HG03571 (cell line): ENCODE results near the gene OGFR.

Source experiments
- ATAC-seq: cut with Tn5 transposase; IDR thresholded peaks from one replicate; pipeline ENCODE4 v1.9.1; 2021; ENCODE audit not compliant: unreplicated experiment

OGFR gene

DNA sequence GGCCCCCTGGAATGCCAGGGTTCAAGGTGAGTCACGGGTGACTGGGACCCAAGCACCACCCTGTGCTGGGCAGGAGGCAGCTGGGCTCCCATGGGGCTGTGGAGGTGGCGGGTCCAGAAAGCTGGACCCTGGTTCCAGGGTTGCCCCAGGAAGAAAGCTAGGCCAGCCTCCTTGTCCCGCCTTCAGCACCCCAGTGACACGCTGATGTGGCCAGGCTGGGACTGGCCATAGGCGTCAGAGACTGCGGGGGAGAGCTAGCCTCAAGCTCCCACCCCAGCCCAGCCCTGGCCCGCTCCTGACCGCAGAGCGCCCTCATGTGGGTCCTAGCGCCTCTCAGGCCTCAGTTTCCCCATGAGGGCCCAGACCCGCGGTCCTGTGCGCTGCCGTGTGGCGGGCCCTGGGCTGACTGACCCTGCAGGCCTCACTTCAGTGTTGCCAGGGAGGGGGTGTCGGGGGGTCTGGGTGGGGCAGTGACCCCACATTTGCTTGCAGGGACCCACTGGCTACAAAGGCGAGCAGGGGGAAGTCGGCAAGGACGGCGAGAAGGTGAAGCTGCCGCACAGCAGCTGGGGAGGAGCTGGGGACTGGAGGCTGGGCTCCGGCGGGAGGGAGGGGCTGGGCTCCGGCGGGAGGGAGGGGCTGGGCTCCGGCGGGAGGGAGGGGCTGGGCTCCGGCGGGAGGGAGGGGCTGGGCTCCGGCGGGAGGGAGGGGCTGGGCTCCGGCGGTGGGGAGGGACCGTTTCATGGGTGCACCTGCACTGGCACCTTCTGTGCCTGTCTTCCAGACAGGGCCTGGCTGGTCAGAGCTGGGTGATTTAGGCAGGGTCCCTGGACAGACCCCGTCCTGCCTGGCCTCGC lies 20.1 kb downstream of the OGFR start:
- ATAC-seq = no peak

DNA sequence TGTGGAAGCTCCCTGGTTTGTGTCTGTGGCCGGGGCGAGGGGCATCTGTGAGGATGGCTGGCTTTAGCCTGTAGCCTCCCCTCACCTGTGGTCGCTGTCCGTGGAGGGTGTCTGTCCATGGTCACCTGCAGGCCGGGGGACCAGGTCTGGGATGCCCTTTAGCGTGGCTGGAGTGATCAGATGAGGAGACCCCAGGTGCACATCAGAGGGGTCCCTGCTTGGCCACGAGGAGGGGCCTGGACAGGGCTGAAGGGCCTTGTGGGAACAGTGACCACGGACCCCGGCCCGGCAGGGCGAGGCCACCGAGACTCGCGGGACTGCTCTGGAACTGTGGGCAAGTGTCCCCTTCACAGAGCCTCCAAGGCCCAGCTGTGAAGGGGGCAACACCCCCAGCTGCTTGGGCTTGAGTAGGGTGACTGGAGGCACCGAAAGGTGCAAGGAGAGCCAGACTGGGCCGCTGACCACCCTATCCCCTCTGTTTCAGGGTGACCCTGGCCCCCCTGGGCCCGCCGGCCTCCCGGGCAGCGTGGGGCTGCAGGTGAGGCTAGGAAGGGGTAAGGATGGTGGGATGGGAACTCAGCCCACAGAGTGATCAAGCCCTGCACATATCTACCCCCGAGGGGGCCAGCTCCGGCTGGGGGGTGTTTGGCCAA lies 20.8 kb downstream of the OGFR start:
- ATAC-seq = no peak

DNA sequence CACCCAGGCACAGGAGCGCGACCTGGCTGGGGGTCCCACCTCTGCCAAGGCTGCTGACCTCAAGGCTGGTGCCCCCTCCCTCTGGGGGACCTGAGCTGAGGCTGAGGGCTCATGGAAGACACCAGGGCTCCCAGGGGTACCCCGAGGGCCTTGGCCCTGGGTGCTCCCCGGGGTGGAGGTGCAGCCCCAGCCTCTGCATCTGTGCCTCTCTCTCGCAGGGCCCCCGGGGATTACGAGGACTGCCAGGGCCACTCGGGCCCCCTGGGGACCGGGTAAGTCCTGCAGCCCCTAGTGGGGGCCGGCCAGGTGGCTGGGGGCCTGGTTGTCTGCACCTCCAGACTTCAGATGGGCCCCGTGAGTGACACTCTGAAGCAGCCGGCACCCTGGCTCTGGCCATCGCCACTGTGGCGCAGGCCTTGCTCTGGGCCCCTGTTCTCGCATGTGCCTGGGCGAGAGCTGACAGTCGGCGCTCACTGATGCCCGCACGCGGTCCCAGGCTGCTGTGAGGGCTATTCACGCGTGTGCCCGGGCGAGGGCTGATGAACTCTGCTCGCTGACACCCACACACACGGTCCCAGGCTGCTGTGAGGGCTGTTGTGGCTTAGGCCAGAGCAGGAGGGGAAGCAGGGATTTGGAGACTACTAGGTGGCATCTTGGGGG lies 21.5 kb downstream of the OGFR start:
- ATAC-seq = no peak

DNA sequence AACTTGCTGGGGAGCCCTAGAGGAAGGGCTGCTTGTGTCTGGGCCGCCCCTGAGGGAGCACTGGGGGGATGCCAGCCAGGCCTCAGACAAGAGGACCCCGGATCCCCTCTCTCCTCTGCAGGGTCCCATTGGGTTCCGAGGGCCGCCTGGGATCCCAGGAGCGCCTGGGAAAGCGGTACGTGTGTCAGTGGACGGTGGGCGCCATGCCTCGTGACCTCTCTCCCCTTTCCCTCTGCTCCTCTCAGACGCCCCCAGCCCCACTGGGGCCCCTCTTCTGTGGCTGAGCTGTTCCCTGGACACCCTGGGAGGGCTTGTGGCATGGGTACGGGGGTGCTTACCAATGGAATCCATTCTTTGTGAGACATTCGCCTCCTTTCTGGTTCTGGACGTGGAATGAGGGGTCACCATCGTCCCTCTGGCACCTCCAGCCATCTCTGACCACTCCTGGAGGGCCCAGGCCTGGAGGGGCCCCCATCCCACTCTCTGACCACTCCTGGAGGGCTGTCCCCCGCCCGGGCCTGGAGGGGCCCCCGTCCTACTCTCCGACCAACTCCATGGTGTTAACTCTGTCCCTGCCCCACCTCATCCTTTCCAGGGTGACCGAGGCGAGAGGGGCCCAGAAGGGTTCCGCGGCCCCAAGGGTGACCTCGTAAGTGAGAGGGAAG lies 22.1 kb downstream of the OGFR start:
- ATAC-seq = no peak

DNA sequence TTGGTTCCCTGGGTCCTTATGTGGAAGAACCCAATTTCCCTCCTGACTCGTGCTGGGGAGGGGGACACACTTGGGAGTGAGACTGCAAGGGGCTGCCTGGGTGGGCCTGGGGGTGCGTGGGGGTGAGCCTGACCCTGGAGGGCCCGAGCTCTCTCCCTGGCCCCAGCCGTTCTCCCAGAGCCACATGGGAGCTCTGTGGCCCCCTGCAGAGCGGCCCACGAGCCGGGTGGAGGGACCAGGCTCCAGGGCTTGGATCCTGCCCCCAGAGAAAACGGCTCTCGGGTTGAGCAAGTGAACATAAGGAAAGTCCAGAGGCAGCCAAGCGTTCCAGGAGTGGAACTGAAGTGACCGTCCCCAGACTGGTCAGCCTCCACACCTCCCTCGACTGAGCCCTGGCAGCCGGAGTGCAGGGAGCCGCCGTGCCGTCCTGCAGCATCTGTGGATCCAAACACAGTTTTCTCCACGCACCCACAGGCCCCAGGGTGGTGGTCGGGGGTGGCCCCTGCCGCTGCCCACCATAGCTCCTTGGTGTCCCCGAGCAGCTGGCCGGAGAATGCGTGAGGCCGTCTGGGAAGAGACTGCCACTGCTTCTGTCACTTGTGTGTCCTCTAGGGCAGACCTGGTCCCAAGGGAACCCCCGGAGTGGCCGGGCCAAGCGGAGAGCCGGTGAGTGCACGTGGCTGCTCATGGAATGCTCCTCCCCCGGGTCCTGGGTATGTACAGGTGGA lies 22.8 kb downstream of the OGFR start:
- no peak for ATAC-seq

DNA sequence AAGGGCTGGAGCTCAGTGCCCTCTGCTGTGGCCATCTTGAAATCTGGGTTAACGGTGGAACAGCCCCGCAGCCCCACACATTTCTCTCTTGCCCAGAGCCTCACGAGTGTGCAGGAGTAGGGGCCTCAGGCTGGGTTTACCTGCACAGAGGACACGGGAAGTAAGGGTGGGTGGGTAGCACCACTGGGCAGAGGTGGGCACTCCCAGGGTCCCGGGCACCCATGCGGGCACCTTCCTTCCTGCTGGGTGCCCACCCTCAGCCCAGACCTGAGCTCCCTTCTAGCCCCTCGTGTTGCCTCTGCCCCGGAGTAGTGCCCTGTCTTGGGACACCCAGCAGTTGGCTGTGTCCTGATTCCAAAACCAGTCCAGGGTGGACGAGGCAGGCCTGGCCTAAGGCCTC lies 23.4 kb downstream of the OGFR start:
- ATAC-seq = no peak

DNA sequence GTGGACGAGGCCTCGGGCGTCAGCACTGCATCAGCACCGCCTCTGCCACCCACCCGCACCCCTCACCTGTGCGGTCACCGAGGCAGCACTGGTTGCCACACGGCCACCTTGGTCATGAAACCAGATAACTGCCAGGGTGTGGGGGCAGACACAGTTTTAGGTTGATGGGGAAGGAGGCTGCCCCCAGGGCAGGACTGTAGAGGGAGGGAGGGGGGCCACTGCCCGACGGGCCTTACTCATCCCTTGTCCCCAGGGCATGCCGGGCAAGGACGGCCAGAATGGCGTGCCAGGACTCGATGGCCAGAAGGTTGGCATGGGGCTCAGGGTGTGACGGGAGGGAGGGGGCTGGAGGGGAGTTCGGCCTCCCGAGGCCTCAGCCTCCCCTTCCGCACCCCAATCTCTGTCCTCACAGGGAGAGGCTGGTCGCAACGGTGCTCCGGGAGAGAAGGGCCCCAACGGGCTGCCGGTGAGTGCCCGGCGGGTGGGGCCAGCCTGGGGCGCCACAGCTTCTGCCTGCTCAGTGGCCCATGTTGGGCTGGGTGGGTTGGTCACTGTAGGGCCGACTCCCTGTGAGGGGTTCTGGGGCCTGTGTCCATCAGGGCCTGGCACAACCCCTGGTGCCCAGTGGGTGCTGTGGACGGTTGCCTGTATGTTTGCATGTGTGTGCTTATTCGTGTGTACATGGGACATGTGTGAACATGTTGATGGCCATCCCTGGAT lies 24.0 kb downstream of the OGFR start:
- no peak for ATAC-seq

DNA sequence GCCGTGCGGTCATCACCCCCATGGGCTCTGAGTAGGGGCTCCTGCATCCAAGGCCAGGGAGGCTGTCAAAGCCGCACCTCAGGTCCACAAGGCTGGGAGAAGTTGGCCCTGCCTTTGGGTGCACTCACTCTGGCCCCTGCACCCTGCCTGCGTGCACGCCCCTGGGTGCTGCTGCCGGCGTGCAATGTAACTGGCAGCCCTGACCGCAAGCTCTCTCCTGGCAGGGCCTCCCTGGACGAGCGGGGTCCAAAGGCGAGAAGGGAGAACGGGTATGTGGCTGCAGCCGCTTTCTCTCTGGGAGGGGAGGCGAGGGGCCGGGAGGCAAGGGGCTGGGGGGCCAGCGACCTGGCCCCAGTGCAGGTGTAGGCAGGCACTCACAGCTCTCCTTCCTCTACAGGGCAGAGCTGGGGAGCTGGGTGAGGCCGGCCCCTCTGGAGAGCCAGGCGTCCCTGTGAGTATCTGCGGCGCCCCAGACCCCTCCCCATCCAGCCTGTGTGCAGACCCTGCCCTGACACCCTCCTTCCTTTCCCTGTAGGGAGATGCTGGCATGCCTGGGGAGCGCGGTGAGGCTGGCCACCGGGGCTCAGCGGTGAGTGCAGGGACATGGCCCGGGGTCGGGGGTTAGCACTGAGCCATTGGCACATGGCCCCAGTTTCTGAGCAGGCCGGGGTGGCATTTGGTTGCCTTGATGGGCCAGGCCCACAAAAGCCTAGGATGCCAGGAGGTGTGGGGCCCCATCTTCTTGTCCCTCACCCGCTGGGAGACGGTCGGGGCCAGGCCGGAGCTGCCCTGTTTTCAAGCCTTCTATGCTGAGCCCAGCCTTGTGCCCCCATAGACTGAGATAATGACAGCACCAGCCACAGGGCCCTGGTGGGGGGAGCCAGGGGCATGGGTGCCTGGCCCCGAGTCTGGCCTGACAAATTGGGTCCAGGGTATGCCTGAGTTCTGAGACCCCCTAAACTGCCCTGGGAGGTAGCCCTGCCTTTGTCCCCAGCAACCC lies 24.9 kb downstream of the OGFR start:
- no peak for ATAC-seq

DNA sequence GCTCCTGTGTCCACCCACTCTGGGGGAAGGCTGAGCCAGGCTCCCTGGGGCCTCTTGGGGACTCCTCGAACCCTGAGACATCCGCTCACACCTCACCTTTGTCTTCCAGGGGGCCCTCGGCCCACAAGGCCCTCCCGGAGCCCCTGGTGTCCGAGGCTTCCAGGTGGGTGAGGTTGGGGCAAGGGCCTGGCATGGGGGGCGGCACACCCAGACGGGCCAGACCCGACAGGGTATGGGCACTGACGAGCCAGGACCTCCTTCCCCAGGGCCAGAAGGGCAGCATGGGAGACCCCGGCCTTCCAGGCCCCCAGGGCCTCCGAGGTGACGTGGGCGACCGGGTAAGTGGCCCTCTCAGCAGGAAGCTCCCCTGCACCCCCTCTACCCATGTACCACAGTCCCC lies 25.6 kb downstream of the OGFR start:
- no peak for ATAC-seq

DNA sequence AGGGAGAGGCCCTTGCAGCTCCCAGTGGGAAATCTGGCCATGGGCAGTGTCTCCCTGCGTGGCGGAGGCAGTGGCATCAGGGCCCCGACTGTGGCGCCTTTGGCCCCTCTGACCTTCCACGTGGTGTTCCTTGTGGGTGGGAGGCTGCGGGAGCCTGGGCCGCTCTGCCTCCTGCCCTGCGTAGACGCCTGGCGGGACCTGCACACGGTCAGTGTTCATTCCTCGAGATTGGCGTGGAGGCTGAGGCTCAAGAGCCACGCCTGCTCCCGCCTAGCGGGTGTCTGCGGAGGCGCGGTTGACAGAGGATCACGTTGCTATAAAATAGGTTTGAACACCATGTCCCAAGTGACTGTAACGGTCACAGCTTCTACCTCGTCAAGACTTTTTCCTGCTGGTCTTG lies 26.2 kb downstream of the OGFR start:
- ATAC-seq = no peak

DNA sequence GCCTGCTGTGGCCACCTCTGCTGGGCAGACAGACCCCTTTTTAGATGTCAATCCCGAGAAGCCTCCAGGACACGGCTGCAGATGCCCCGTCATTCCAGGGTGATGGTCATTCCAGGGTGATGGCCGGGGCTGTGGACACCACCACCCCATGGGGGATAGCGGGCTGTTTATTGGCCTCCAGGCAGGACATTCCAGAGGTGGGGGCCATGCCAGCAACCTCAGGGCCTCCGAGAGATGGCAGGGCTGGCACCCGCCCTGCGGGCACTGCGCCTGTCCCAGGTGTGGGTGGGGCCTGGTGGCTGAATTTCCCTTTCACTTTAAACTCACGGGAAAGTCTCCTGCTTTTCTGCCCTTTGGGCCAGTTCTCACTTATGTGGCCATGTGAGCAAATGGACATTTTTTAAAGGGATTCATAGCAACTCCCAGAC lies 26.7 kb downstream of the OGFR start:
- no peak for ATAC-seq

DNA sequence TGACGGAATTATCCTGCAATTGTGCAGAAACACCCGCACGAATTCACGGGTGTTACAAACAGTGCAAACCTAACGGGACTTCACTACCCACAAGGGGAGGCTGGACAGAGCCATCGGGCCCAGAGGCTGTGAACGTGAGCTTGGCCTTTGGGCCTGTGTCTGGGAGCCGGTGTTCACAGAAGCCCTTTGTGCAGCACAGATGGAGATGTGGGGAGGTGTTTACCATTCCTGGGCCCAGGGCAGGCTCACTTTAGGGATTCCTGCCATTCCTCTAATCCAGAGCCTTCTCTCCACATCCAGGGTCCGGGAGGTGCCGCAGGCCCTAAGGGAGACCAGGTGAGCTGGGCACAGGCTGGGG lies 27.2 kb downstream of the OGFR start:
- no peak for ATAC-seq

DNA sequence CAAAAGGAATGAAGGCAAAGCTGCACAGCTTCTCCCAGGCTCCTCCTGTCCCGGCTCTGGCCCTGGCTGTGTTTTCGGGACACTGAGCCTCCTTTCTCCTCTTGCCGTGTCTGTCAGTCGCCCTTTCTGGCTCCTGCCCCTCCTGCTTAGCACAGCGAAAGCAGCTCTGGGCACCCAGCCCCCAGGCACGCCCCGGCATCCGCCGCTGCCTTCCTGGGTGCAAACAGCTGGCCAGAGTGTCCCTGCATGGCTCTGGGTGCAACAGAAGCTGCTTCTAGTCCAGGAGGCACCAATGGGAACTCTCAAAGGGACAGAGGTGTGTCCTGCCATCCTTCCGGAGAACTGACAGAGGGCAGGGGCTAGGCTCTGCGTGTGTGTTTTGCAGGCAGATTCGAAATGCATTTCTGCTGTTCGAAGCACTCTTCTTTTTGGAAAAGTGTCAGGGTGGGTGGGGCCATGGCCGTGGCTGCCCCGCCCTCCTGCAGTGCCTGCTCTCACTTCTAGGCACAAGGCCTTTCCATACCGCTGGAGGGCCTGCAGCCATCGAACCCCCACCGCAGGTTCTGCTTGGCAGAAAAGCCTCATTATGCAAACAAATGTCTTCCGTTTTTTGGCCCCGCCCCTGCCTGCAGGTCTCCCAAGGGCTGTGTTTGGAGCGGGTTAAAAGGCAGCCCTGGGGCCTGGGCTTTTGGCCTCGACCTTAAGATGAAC lies 27.7 kb downstream of the OGFR start:
- no peak for ATAC-seq

DNA sequence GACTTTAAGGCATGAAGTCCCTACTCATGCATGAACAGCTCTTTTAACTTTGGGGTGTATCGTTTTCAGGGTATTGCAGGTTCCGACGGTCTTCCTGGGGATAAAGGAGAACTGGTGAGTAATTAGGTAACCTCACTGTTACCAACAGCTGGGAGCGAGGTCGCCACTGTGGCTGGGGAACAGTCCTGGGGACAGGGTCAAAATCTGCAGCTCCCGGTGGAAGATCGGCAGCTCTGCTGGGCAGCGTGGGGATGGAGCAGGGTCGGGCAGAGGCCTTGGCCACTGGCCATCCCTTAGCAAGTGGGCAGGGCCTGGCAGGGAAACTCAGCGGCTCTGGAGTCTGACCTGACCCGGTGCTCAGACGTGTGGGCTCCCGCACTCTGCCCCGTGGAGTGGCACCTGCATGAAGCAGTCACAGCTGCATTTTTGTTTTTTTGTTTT lies 28.3 kb downstream of the OGFR start:
- no peak for ATAC-seq

DNA sequence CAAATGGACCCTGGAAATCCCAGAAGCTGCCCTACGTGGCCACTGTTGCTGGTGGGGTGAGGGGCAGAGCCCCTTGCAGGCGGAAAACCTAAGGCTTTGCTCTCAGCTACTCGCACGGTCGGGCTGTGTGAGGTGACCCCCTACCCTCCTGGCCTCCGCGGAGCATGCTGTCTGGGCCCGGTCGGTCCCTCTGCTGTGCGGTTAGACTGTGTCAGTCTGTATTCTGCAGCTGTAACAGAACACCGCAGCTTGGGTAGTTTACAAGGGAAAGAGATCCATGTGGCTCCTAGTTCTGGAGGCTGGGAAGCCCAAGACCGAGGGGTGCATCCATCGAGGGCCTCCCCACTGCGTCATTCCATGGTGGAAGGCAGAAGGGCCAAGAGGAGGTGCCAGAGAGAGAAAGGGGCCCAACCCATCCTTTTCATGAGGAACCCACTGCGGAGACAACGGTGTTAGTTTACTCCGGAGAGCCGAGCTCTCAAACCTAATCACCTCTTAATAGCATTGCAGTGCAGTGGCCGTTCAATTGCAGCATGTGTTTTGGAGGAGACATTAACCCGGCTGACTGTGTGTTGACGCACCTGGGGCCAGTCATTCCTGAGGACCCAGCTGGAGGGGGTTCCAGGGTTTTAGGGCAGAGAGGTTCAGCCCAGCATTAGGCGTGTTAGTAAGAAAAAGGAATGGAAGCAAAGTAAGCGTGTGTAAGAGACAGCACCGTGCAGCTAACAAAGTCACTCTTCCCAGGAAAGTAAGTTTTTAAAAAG lies 30.5 kb downstream of the OGFR start:
- no peak for ATAC-seq

DNA sequence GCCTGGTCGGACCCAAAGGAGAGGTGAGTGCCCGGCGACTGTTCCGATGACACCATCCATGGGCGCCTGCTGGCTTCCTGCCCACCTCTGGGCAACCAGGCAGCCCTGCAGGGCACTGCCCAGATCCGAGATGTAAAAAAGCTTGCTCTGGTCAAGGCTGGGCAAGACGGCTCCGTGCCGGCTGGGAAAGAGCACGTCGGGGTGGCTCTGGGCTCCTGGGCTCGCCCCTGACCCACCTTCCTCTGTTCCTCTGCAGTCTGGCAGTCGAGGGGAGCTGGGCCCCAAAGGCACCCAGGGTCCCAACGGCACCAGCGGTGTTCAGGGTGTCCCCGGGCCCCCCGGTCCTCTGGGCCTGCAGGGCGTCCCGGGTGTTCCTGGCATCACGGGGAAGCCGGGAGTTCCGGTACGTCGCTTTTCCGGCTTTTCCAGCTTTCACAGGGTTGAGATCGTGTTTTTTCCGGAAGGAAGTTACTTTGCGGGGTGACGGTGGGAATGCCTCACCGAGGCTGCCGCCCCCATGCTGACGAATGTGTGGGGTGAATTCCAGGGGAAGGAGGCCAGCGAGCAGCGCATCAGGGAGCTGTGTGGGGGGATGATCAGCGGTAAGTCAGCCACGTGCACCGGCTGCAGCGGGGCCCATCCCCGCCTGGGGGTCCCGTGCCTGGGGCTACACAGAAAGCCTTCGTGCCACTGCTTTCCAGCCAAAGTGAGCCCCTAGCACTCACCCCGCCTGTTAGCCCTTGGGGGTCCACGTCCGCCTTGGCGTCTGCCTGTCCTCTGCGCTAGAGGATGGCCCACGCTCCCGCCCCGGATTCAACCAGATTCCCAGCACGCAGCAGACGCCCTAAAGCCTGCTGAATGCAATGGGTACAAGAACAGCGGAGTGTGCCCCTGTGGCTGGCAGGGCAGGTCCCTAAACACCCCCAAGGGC lies 31.6 kb downstream of the OGFR start:
- ATAC-seq = no peak
